ENCODE measurements around the gene CABP4. TPM values are rescaled to one million over a fixed set of nuclear protein-coding genes. Genes with fewer than 3 reads are reported as not detected.

Gene CABP4
- under 1 TPM; 0.20 to 0.74 (median 0.41) TPM for polyA plus RNA-seq (ENCODE audit: insufficient read length in 4 of 4)

DNA sequence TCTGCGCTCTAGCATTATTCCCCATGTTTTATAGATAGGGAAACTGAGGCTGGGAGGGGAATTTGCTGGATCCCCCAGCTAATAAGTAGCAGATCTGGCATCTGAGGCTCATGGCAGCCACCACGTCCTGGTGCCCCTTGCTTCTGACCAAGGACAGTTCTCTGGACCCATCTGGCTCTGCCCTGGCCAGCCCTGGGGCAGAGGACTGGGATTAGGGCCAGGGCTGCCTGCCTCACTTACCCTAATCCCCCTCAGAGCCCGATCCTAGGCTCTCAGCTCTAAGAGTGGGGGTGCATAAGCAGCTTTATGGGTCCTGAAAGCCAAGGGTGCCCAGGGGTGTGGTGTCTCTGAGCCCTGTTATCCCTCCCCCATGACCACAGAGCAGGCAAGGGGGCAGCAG lies at the start of gene CABP4:
Gene CABP4, plus strand, starts transcription at position 301 of the 400 bp plus-strand sequence. Its CDS starts 70 bp downstream, at position 371.
- no peak for DNase-seq (ENCODE audit: low read depth in 4 of 4, low spot score in 3 of 4)

DNA sequence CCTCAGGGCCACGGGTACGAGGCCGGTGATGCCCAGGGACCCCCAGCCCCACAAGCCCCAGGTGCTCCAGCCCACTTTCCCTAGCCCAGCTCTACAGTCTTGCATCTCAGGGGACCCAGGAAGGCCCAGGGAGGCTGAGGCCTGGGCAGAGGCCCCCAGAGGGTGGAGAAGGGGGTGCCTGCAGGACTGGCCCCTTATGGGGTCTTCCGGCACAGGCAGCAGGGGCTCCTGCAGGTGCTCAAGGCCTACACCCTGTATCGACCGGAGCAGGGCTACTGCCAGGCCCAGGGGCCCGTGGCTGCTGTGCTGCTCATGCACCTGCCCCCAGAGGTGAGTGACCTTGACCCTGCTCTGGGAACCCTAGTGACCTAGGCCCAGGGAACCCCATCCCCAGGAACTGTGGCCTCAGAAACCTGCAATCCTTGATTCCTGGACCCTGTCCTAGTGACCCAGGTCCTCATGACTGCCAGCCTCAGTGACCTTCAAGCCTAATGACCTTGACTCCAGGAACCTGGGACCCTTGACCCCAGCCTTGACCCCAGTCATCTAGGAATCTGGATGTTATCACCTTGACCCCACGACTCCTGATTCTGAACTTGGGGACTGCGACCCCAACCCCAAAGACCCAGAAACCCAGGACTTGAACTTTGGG lies 49.3 kb upstream of the CABP4 start:
- DNase-seq (ENCODE audit: low read depth in 4 of 4, low spot score in 3 of 4): no peak

- DNase-seq (ENCODE audit: low read depth in 4 of 4, low spot score in 3 of 4): no peak
Measured at GRCh38 chr11:67406420-67406968, 48.7 kb upstream of the CABP4 start.

DNA sequence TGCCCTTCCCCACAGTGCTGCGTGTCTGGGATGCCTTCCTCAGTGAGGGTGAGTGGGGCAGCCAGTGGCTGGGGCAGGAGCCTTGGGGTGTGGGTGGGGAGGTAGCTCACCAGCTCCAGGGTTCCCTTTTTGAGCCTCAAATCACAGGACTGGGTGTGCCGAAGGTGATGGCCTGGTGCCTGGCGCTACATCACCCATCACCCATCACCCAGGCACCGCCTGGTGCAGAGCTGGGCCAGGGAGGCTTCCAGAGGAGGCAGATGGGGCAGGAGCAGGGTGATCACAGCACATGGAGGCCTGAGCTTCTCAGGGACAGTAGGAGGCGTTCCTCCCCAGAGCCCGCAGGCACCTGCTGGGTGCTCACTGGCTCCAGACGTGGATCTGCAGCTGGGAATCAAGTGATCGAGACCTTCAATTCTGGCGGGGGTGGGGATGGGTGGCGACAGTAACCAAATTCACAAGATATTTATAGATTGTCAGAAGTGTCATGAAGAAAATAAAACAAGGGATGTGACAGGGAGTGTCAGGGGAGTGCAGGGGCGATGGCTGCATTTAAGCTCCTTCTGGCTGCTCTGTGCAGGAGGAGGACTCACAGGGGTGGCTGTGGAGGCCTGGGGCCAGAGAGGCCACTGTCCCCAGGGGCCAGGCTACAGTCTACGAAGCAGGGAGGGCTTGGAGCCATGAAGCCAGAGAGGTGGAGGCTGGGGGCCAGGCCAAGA lies 48.0 kb upstream of the CABP4 start:
- DNase-seq (ENCODE audit: low read depth in 4 of 4, low spot score in 3 of 4): no peak

- DNase-seq (ENCODE audit: low read depth in 4 of 4, low spot score in 3 of 4): no peak
Measured at GRCh38 chr11:67407688-67408163, 47.4 kb upstream of the CABP4 start.

GRCh38 chr11:67408437-67409200 lies 46.5 kb upstream of the CABP4 start:
- DNase-seq (ENCODE audit: low read depth in 4 of 4, low spot score in 3 of 4): no peak

DNA sequence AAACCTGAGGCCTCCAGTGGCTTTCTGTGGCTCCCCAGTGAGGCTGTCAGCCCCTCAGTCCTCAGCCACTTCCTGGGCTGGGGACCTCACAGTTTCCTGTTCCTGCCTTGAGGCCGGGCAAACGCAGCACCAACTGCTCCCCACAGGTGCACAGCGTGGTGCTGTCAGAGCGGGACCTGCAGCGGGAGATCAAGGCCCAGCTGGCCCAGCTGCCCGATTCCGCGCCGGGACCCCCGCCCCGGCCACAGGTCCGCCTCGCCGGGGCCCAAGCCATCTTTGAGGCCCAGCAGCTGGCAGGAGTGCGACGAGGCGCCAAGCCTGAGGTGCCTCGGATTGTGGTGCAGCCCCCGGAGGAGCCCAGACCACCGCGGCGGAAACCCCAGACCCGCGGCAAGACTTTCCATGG lies 45.9 kb upstream of the CABP4 start:
- DNase-seq (ENCODE audit: low read depth in 4 of 4, low spot score in 3 of 4): no peak

GRCh38 chr11:67409781-67410368 lies 45.3 kb upstream of the CABP4 start:
- DNase-seq (ENCODE audit: low read depth in 4 of 4, low spot score in 3 of 4): no peak

- no peak for DNase-seq (ENCODE audit: low read depth in 4 of 4, low spot score in 3 of 4)
Measured at GRCh38 chr11:67410369-67410831, 44.8 kb upstream of the CABP4 start.

- no peak for DNase-seq (ENCODE audit: low read depth in 4 of 4, low spot score in 3 of 4)
Measured at GRCh38 chr11:67410984-67411784, 44.0 kb upstream of the CABP4 start.

- no peak for DNase-seq (ENCODE audit: low read depth in 4 of 4, low spot score in 3 of 4)
Measured at GRCh38 chr11:67411785-67412152, 43.4 kb upstream of the CABP4 start.

- DNase-seq (ENCODE audit: low read depth in 4 of 4, low spot score in 3 of 4): no peak
Measured at GRCh38 chr11:67412495-67413179, 42.5 kb upstream of the CABP4 start.

DNA sequence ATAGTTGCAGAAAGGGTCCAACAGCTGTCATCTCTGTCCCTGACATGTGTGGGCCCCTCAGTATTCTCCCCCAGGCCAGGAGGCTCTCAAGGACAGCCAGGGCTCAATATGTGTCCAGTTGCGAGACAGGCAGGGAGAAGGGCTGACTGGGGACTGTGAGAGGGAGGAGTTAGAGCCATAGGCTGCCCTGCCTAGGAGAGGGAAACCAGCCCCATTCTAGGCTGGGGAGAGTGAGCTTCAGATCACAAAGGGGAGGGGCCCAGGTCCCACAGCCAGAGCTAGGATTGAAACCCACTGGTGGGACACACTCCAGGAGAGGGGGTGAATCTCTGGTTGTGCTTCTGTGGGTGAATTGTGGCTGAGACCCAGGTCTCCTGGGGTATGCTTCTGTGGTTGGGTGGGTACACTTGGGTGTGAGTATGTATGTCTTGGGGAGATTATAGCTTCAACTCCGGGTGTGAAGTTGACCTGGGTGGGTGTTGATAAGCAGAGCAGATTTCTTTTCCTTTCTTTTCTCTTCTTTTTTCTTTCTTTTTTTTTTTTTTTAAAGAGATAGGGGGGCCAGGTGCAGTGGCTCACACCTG lies 41.8 kb upstream of the CABP4 start:
- DNase-seq (ENCODE audit: low read depth in 4 of 4, low spot score in 3 of 4): no peak

GRCh38 chr11:67415501-67416304 lies 39.5 kb upstream of the CABP4 start, which contains the start of gene CARNS1:
Gene CARNS1 (plus strand): TSS chr11:67415678. CDS start chr11:67416200, 522 bp downstream.
- DNase-seq (ENCODE audit: low read depth in 4 of 4, low spot score in 3 of 4): no peak

DNA sequence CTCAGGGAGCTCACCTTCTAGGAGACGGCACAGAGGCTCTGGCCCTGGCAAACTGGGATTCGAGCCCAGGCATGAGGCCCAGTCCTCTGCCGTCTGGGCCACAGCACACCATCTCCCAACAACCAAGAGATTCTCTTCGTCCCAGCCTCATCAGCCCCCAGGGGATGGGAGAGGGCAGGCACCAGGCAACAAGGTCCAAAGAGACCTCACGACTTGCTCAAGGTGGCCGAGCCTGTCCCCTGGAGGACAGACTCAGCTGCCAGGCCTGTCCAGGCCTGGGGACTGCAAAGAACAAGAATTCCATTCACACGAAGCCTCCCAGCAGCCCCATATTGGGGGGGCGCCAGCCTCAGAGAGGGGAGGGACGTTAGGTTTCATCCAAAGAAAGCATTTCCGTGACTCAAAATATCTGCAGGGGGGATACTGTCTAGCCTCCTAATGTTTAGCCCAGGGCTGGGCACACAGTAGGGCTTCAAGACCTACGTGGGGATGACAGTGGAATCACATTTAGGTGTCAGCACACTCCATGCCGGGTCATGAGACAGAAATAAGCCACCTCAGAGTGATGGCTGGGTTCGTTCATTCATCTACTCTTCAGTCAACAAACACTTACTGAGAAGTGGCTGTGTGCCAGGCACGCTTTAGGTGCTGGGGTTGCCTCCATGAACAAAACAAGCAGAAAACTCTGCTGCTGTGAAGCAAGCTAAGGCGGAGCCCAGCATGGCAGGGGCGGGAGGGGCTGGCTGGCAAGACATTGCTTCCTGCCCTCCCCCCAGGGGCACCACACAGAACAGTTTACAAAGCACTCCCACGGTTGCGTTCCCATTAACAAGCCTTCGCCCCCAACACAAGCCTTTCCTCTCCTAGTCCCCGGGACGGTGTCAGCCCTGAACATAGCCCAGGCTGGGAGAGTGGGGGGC lies 38.5 kb upstream of the CABP4 start:
- no peak for DNase-seq (ENCODE audit: low read depth in 4 of 4, low spot score in 3 of 4)

DNA sequence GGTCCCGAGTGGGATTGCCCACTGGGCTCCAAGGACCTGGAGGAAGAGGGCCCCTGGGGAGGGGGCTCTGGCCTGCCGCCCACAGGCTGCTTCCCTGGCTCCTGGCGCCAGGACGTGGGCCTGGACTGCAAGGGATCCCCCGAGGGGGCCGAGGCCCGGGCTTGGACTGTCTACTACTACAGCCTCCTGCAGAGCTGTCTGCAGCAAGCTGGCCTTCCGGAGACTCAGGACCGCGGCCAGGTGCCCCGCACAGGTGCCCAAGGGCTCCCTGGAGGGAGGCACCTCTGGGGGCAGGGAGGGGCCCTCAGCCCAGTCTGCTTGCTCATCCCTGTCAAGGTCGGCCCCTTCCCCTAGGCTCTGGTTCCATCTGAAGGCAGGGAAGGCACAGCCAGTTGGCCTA lies 37.7 kb upstream of the CABP4 start:
- DNase-seq (ENCODE audit: low read depth in 4 of 4, low spot score in 3 of 4): no peak
